K562 (cell line): ENCODE data around the gene SLC17A8. TPM values are rescaled to one million over a fixed set of nuclear protein-coding genes. Genes with fewer than 3 reads are reported as not detected.

Experiments used
- ATAC-seq: fragments of 200-7000 bp; cut with Tn5 transposase; 3 replicates; pipeline ENCODE4 v1.9.1; 2020; ENCODE audit warnings: moderate library complexity
- BruUV-seq: library from RNA; stranded (reverse); fragments of 400-500 nt; replicated peaks from 2 replicates; lab custom pipeline; 2021; lab: Mats Ljungman, UMichigan
- CTCF ChIA-PET: fragments of 300-600 bp; formaldehyde crosslinking; extraction: SDS; loops from one replicate; lab custom pipeline; 2021; ENCODE audit warnings: low intra/inter-chr PET ratio; lab: Yijun Ruan, JAX
- POLR2A ChIA-PET: fragments of 300-600, 350-650 bp; sonication (Branson Sonifier 250); formaldehyde crosslinking; extraction: SDS; loops from one replicate; lab custom pipeline; 2021; ENCODE audit warnings: antibody characterized with exemption, inconsistent platforms; lab: Yijun Ruan, JAX
- DNase-seq, 4 experiments: peaks; one replicate each; pipeline versions ENCODE4 v3.0.0 to v3.0.0-alpha.2; 2011 to 2018; ENCODE audit warnings: low spot score in 3 of 4, mixed read lengths in 3 of 4; ENCODE audit errors: extremely low read depth in 1 of 4
- FAIRE-seq: peaks from 2 replicates; lab custom pipeline; 2011; peaks lifted over from hg19 to GRCh38; lab: Jason Lieb, UNC
- H2AFZ ChIP-seq: 2 replicates; pipeline ENCODE4 v1.6.0; 2011; ENCODE audit warnings: low read depth, low read length, control low read depth, inconsistent platforms
- H3K27ac ChIP-seq: fragments of 200-600 bp; 3 replicates; pipeline ENCODE4 v1.8.0; 2011; ENCODE audit warnings: low read depth, mild to moderate bottlenecking, control low read depth, inconsistent platforms, low read length, moderate library complexity, mixed read lengths; ENCODE audit errors: extremely low read depth
- H3K27me3 ChIP-seq, 2 experiments: fragments of 300-600 bp in 1 of 2; 2 replicates in 1 of 2; 3 replicates in 1 of 2; pipeline versions ENCODE4 v1.6.0 to v1.8.0; 2011; ENCODE audit warnings: inconsistent platforms in 2 of 2, low read length in 2 of 2, mild to moderate bottlenecking in 1 of 2, mixed read lengths in 1 of 2, moderate library complexity in 1 of 2; ENCODE audit not compliant: control insufficient read depth in 2 of 2, insufficient read depth in 2 of 2
- H3K36me3 ChIP-seq: fragments of 300-600 bp; 3 replicates; pipeline ENCODE4 v1.8.0; 2011; ENCODE audit warnings: mild to moderate bottlenecking, low read length, inconsistent platforms; ENCODE audit not compliant: control insufficient read depth, insufficient read depth
- H3K4me1 ChIP-seq, 2 experiments: fragments of 200-600 bp in 1 of 2; replicated peaks in 1 of 2; 2 replicates in 1 of 2; 3 replicates in 1 of 2; pipeline versions ENCODE4 v1.5.1 to v1.8.0; 2011; ENCODE audit warnings: inconsistent platforms in 2 of 2, low read length in 2 of 2, mild to moderate bottlenecking in 1 of 2, mixed read lengths in 1 of 2, moderate library complexity in 1 of 2; ENCODE audit not compliant: control insufficient read depth in 2 of 2, insufficient read depth in 2 of 2
- H3K4me2 ChIP-seq: 2 replicates; pipeline ENCODE4 v1.6.1; 2011; ENCODE audit warnings: low read length, control low read depth, inconsistent platforms, mixed read lengths; ENCODE audit not compliant: insufficient read depth
- H3K4me3 ChIP-seq: fragments of 200-600 bp; sonication (generic), shearing (Covaris generic); 2 replicates; pipeline ENCODE4 v1.5.1; 2016; ENCODE audit warnings: control low read depth, inconsistent platforms
- H3K79me2 ChIP-seq: fragments of 200-600 bp; 3 replicates; pipeline ENCODE4 v1.8.0; 2011; ENCODE audit warnings: low read length, inconsistent platforms; ENCODE audit not compliant: control insufficient read depth, insufficient read depth
- H3K9ac ChIP-seq, 2 experiments: 2 replicates each; pipeline versions ENCODE4 v1.6.0 to v1.6.1; 2011; ENCODE audit warnings: low read depth in 2 of 2, low read length in 2 of 2, control low read depth in 1 of 2, inconsistent platforms in 1 of 2, mild to moderate bottlenecking in 1 of 2, mixed read lengths in 1 of 2; ENCODE audit not compliant: insufficient read depth in 1 of 2
- H3K9me1 ChIP-seq: one replicate; pipeline ENCODE4 v1.6.0; 2011; ENCODE audit warnings: inconsistent platforms, mild to moderate bottlenecking, low read length, moderate library complexity; ENCODE audit not compliant: control insufficient read depth, insufficient read depth
- H3K9me3 ChIP-seq: replicated peaks from 2 replicates; pipeline ENCODE4 v1.5.1; 2011; ENCODE audit warnings: low read depth, low read length, inconsistent platforms; ENCODE audit not compliant: control insufficient read depth, insufficient read depth
- H4K20me1 ChIP-seq: replicated peaks from 2 replicates; pipeline ENCODE4 v1.6.1; 2011; ENCODE audit warnings: low read length, inconsistent platforms, mixed read lengths; ENCODE audit not compliant: control insufficient read depth, insufficient read depth
- CC2D1A ChIP-seq: fragments of 450-650 bp; IDR thresholded peaks from 2 replicates; pipeline ENCODE4 v1.6.1; 2017; ENCODE audit warnings: mild to moderate bottlenecking
- SMC3 ChIP-seq: conservative IDR thresholded peaks from 2 replicates; pipeline ENCODE4 v1.6.1; 2011; ENCODE audit warnings: low read depth, low read length, improper control_type of control experiment; ENCODE audit not compliant: insufficient read depth
- ZNF140 ChIP-seq: fragments of 250-450 bp; sonication (Bioruptor Pico); IDR thresholded peaks from 2 replicates; pipeline ENCODE4 v1.8.0; 2021; ENCODE audit warnings: moderate library complexity, mild to moderate bottlenecking, inconsistent platforms
- ZNF740 ChIP-seq, 3 experiments: fragments of 200-800 bp in 1 of 3; sonication (Bioruptor generic) in 1 of 3; sonication (generic) in 1 of 3; formaldehyde crosslinking in 1 of 3; IDR thresholded peaks; 2 replicates each; pipeline versions ENCODE4 v1.6.1 to v1.8.0; 2016 to 2022; ENCODE audit warnings: mild to moderate bottlenecking in 2 of 3, missing compliant biosample characterization in 2 of 3, missing genetic modification characterization in 2 of 3, missing genetic modification reagents in 1 of 3
- WGBS: fragments of 100-300 bp; shearing (Covaris generic); methylation state at CpG from one replicate; pipeline ENCODE4 v1.1.6; 2016; ENCODE audit warnings: low coverage, mixed read lengths; ENCODE audit not compliant: insufficient coverage; ENCODE audit errors: missing lambda C conversion rate; 5-methylcytosine and 5-hydroxymethylcytosine counted together
- in situ Hi-C: fragments of 300-500 bp; cut with MboI; formaldehyde crosslinking; loops from 4 replicates; pipeline ENCODE4 v1.15.0; 2018; ENCODE audit warnings: inconsistent platforms, mixed read lengths
- intact Hi-C: fragments of 100-400 bp; cut with micrococcal nuclease; formaldehyde crosslinking; loops from 2 replicates; pipeline ENCODE4 v1.14.2; 2022
- polyA plus RNA-seq, 8 experiments: library from polyadenylated mRNA; depleted of rRNA in 4 of 8; stranded (reverse) in 5 of 8; unstranded in 3 of 8; fragments of >200 nt; fragmentation: Nextera tagmentation in 2 of 8; fragmentation: Illumina TruSeq in 1 of 8; extraction: Ambion mirVana in 2 of 8; extraction: Trizol in 1 of 8; gene quantifications; 2 replicates each; pipeline versions ENCODE4 v1.2.1 to v1.2.3, GENCODE V29; 2011 to 2014; ENCODE audit warnings: inconsistent platforms in 1 of 8, missing spikeins in 1 of 8
- total RNA-seq, 7 experiments: library from RNA; depleted of rRNA in 6 of 7; stranded (reverse); fragments of >200 nt in 6 of 7; fragmentation: Illumina TruSeq in 2 of 7; extraction: Trizol in 2 of 7; gene quantifications; 2 replicates each; pipeline versions ENCODE4 v1.2.1 to v1.2.3, GENCODE V29; 2011 to 2021; ENCODE audit warnings: low replicate concordance in 1 of 7
- TF ChIP-seq, protein P1 (sequence below): fragments of 200-800 bp; sonication (Bioruptor generic); IDR thresholded peaks from 2 replicates; pipeline ENCODE4 v1.6.1; 2016; ENCODE audit warnings: missing genetic modification characterization, missing compliant biosample characterization

SLC17A8 gene
- total and polyA plus RNA-seq, 9 of the 15 experiments (the other 6 are each of a cell fraction or from before 2014, with no cell fraction given) = 0.03 TPM; not detected in 8

DNA sequence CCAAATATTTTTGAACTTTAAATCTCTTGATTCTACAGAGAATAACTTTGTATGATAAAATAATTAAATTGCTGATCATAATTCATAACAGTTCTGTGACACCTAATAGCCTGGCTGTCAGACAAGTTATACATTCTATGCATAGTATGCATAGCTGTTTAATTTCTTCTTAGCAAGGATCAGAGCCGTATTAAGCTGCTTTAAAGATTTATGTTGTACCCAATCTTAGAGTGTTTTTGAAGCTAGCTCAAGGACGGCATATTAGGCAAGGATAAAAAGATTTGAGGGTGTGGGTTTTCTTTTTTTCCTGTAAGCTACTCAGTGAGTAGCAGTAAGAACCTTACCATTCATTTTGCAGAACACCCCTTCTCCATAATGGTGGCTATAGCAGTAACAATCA is 45.9 kb downstream of the SLC17A8 start (continued):
- TF ChIP-seq, protein P1, sequence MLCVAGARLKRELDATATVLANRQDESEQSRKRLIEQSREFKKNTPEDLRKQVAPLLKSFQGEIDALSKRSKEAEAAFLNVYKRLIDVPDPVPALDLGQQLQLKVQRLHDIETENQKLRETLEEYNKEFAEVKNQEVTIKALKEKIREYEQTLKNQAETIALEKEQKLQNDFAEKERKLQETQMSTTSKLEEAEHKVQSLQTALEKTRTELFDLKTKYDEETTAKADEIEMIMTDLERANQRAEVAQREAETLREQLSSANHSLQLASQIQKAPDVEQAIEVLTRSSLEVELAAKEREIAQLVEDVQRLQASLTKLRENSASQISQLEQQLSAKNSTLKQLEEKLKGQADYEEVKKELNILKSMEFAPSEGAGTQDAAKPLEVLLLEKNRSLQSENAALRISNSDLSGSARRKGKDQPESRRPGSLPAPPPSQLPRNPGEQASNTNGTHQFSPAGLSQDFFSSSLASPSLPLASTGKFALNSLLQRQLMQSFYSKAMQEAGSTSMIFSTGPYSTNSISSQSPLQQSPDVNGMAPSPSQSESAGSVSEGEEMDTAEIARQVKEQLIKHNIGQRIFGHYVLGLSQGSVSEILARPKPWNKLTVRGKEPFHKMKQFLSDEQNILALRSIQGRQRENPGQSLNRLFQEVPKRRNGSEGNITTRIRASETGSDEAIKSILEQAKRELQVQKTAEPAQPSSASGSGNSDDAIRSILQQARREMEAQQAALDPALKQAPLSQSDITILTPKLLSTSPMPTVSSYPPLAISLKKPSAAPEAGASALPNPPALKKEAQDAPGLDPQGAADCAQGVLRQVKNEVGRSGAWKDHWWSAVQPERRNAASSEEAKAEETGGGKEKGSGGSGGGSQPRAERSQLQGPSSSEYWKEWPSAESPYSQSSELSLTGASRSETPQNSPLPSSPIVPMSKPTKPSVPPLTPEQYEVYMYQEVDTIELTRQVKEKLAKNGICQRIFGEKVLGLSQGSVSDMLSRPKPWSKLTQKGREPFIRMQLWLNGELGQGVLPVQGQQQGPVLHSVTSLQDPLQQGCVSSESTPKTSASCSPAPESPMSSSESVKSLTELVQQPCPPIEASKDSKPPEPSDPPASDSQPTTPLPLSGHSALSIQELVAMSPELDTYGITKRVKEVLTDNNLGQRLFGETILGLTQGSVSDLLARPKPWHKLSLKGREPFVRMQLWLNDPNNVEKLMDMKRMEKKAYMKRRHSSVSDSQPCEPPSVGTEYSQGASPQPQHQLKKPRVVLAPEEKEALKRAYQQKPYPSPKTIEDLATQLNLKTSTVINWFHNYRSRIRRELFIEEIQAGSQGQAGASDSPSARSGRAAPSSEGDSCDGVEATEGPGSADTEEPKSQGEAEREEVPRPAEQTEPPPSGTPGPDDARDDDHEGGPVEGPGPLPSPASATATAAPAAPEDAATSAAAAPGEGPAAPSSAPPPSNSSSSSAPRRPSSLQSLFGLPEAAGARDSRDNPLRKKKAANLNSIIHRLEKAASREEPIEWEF (CRISPR knock-in tag) = no peak
- no peak for TF ChIP-seq CC2D1A

DNA sequence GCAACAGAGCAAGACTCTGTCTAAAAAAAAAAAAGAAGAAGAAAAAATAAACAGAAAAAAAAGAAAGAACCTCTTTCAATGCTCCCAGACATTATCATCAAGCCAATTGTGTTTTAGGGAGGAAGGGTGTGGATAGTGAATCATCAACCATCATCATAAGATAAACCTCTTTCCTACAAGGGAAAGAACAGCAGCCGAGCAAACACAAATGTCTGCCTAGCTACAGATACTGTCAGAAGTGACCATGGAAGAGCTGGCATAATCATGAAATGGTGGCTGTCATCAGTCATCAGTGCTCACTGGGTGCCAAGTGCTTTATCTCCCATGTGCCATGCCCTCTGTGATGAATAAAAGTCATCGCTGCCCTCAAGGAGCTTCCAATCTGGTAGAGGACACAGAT is 46.6 kb downstream of the SLC17A8 start:
- Histone ChIP-seq H3K4me1 (no peaks in the 10 kb centered on the region), H3K4me3 (no peak overlapping the region), H3K4me2 (no peak overlapping the region), H3K27me3 (peaks cover 0 to 4% of the 10 kb centered on the region in 2 experiments; a peak in 2 of 5 replicates), H3K36me3 (no peaks in the 10 kb centered on the region), H3K9me3 (no peaks in the 10 kb centered on the region), H3K9ac (no peak overlapping the region), H3K9me1 (no peaks in the 10 kb centered on the region), H4K20me1 (no peaks in the 10 kb centered on the region), H3K79me2 (no peaks in the 10 kb centered on the region), H2AFZ (no peak overlapping the region), H3K27ac (no peak overlapping the region)
- WGBS = 0% methylated on average over 2 of the region's 2 CpGs
- no peak for DNase-seq
- in situ Hi-C loops = no loop called here
- ChIA-PET CTCF (no interaction called here), POLR2A (no interaction called here)
- no TSS peak for BruUV-seq
- no peak for ATAC-seq
- FAIRE-seq = no peak
- no peak for TF ChIP-seq ZNF140 (CRISPR knock-in tag)
- no peak for TF ChIP-seq ZNF740 (CRISPR knock-in tag; IDR thresholded peaks at IDR 0.05)
- TF ChIP-seq ZNF740 (tag; IDR thresholded peaks at IDR 0.05) = no peak
- TF ChIP-seq SMC3 = no peak
- intact Hi-C loops = no loop called here
